Thyroid gland (tissue), 4 donors: ENCODE results near the gene PCSK7.

Source experiments
- POLR2A ChIP-seq, 2 donors: fragments of 450-650 bp; IDR thresholded peaks; one replicate each; pipeline ENCODE4 v1.6.1; 2017; ENCODE audit warnings: antibody characterized with exemption in 2 of 2, mild to moderate bottlenecking in 2 of 2, moderate library complexity in 1 of 2
- TF ChIP-seq, protein P1 (sequence below), 6 experiments: fragments of 200-600 bp in 3 of 6; fragments of 450-650 bp in 3 of 6; sonication (generic) in 3 of 6; IDR thresholded peaks; one replicate each; pipeline ENCODE4 v1.5.1; 2016 to 2019; ENCODE audit warnings: antibody characterized with exemption in 6 of 6, mild to moderate bottlenecking in 2 of 6, inconsistent platforms in 1 of 6, moderate library complexity in 1 of 6

GRCh38 chr11:117218133-117218915 lies 13.5 kb downstream of the PCSK7 start:
- TF ChIP-seq, protein P1, sequence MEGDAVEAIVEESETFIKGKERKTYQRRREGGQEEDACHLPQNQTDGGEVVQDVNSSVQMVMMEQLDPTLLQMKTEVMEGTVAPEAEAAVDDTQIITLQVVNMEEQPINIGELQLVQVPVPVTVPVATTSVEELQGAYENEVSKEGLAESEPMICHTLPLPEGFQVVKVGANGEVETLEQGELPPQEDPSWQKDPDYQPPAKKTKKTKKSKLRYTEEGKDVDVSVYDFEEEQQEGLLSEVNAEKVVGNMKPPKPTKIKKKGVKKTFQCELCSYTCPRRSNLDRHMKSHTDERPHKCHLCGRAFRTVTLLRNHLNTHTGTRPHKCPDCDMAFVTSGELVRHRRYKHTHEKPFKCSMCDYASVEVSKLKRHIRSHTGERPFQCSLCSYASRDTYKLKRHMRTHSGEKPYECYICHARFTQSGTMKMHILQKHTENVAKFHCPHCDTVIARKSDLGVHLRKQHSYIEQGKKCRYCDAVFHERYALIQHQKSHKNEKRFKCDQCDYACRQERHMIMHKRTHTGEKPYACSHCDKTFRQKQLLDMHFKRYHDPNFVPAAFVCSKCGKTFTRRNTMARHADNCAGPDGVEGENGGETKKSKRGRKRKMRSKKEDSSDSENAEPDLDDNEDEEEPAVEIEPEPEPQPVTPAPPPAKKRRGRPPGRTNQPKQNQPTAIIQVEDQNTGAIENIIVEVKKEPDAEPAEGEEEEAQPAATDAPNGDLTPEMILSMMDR (IDR thresholded peaks at IDR 0.05), result no peak
- TF ChIP-seq POLR2A (IDR thresholded peaks at IDR 0.05), result no peak
